GM12878 (cell line): ENCODE data around the gene CD300LG. TPM values are rescaled to one million over a fixed set of nuclear protein-coding genes. Genes with fewer than 3 reads are reported as not detected.

ENCODE experiments used
- ATAC-seq: fragments of 200-7000 bp; cut with Tn5 transposase; 3 replicates; pipeline ENCODE4 v1.9.1; 2020; ENCODE audit warnings: mild to moderate bottlenecking, moderate library complexity
- BruUV-seq: library from RNA; stranded (reverse); fragments of 400-500 nt; replicated peaks from 2 replicates; lab custom pipeline; 2021; lab: Mats Ljungman, UMichigan
- CTCF ChIA-PET: fragments of 300-600 bp; sonication (Branson Sonifier 250); formaldehyde crosslinking; extraction: SDS; loops from one replicate; lab custom pipeline; 2021; ENCODE audit warnings: inconsistent platforms; lab: Yijun Ruan, JAX
- POLR2A ChIA-PET: fragments of 350-600 bp; formaldehyde crosslinking; extraction: SDS; loops from one replicate; lab custom pipeline; 2021; ENCODE audit warnings: inconsistent platforms; lab: Charles Lee
- RAD21 ChIA-PET: fragments of 300-600 bp; sonication (Branson Sonifier 250); formaldehyde crosslinking; loops from one replicate; lab custom pipeline; 2023; ENCODE audit warnings: antibody characterized with exemption; ENCODE audit not compliant: unreplicated experiment; lab: Charles Lee
- SMC1A ChIA-PET: fragments of 300-600 bp; sonication (Branson Sonifier 250); formaldehyde crosslinking; loops from one replicate; lab custom pipeline; 2023; ENCODE audit not compliant: unreplicated experiment, uncharacterized antibody; lab: Charles Lee
- DNase-seq: peaks from one replicate; pipeline ENCODE4 v3.0.0-alpha.2; 2011; ENCODE audit warnings: low read depth, low spot score
- FAIRE-seq: peaks from 3 replicates; lab custom pipeline; 2011; peaks lifted over from hg19 to GRCh38; lab: Jason Lieb, UNC
- H2AFZ ChIP-seq: 2 replicates; pipeline ENCODE4 v1.6.0; 2011; ENCODE audit warnings: low read depth, low read length, control low read depth; ENCODE audit not compliant: control insufficient read depth
- H3K27ac ChIP-seq: 2 replicates; pipeline ENCODE4 v1.5.1; 2011; ENCODE audit warnings: control low read depth; ENCODE audit not compliant: control insufficient read depth, insufficient read depth
- H3K27me3 ChIP-seq, 2 experiments: replicated peaks in 1 of 2; 2 replicates each; pipeline versions ENCODE4 v1.6.0 to v1.6.1; 2011; ENCODE audit warnings: low read length in 1 of 2; ENCODE audit not compliant: control insufficient read depth in 2 of 2, insufficient read depth in 2 of 2
- H3K36me3 ChIP-seq, 2 experiments: 2 replicates each; pipeline ENCODE4 v1.5.1; 2011; ENCODE audit warnings: low read length in 1 of 2; ENCODE audit not compliant: control insufficient read depth in 2 of 2, insufficient read depth in 2 of 2
- H3K4me1 ChIP-seq: 2 replicates; pipeline ENCODE4 v1.6.1; 2011; ENCODE audit warnings: mild to moderate bottlenecking, low read length, moderate library complexity, mixed read lengths; ENCODE audit not compliant: control insufficient read depth, insufficient read depth
- H3K4me2 ChIP-seq: 2 replicates; pipeline ENCODE4 v1.6.0; 2011; ENCODE audit warnings: control low read depth; ENCODE audit not compliant: control insufficient read depth, insufficient read depth
- H3K4me3 ChIP-seq: fragments of 200-600 bp; sonication (generic); 2 replicates; pipeline ENCODE4 v1.5.1; 2016
- H3K79me2 ChIP-seq: 2 replicates; pipeline ENCODE4 v1.6.0; 2011; ENCODE audit warnings: low read length; ENCODE audit not compliant: control insufficient read depth, insufficient read depth
- H3K9ac ChIP-seq: 2 replicates; pipeline ENCODE4 v1.8.0; 2011; ENCODE audit warnings: low read length, control low read depth, mixed read lengths; ENCODE audit not compliant: control insufficient read depth, insufficient read depth
- H3K9me3 ChIP-seq: replicated peaks from 3 replicates; pipeline ENCODE4 v1.5.1; 2011; ENCODE audit warnings: mild to moderate bottlenecking, low read length; ENCODE audit not compliant: control insufficient read depth, insufficient read depth
- H4K20me1 ChIP-seq: 2 replicates; pipeline ENCODE4 v1.6.0; 2011; ENCODE audit not compliant: control insufficient read depth, insufficient read depth
- CEBPZ ChIP-seq: fragments of 150-350 bp; IDR thresholded peaks from 2 replicates; pipeline ENCODE4 v1.6.1; 2016; ENCODE audit warnings: low read depth, low read length
- ELK1 ChIP-seq: IDR thresholded peaks from 2 replicates; pipeline ENCODE4 v1.6.1; 2012; ENCODE audit warnings: low read depth, low read length, improper control_type of control experiment
- ESRRA ChIP-seq: IDR thresholded peaks from 2 replicates; pipeline ENCODE4 v1.6.1; 2012; ENCODE audit warnings: mild to moderate bottlenecking, low read length, improper control_type of control experiment
- NFIC ChIP-seq: IDR thresholded peaks from 2 replicates; pipeline ENCODE4 v1.6.1; 2012; ENCODE audit warnings: low read depth, mild to moderate bottlenecking, inconsistent platforms, low read length, moderate library complexity
- NR2C1 ChIP-seq: fragments of 450-650 bp; IDR thresholded peaks from 2 replicates; pipeline ENCODE4 v1.6.1; 2017; ENCODE audit warnings: antibody characterized with exemption, mild to moderate bottlenecking, moderate library complexity
- RELA ChIP-seq: fragments of 450-650 bp; IDR thresholded peaks from 2 replicates; pipeline ENCODE4 v1.8.0; 2014; ENCODE audit warnings: borderline replicate concordance; ENCODE audit not compliant: partially characterized antibody
- SREBF1 ChIP-seq: IDR thresholded peaks from 2 replicates; pipeline ENCODE4 v1.6.1; 2012; ENCODE audit warnings: mild to moderate bottlenecking, low read length
- WGBS: methylation state at CpG from one replicate; pipeline ENCODE4 v1.1.6; 2016; ENCODE audit warnings: low lambda C conversion rate; ENCODE audit not compliant: insufficient replicate concordance, insufficient coverage; ENCODE audit errors: missing lambda C conversion rate; 5-methylcytosine and 5-hydroxymethylcytosine counted together
- in situ Hi-C: fragments of 300-500 bp; cut with MboI; formaldehyde crosslinking; loops from 9 replicates; pipeline ENCODE4 v1.14.3; 2018; ENCODE audit warnings: mixed read lengths
- intact Hi-C: fragments of 100-400 bp; cut with micrococcal nuclease; formaldehyde crosslinking; loops from one replicate; pipeline ENCODE4 v1.14.2; 2022; ENCODE audit not compliant: unreplicated experiment
- polyA plus RNA-seq, 11 experiments: library from polyadenylated mRNA; depleted of rRNA in 4 of 11; unstranded in 6 of 11; stranded (reverse) in 5 of 11; fragments of >200 nt; fragmentation: Nextera tagmentation in 4 of 11; fragmentation: Illumina TruSeq in 1 of 11; extraction: Ambion mirVana in 4 of 11; extraction: Trizol in 1 of 11; gene quantifications; 1 replicate in 1 of 11; 2 replicates in 10 of 11; pipeline versions ENCODE4 v1.2.1 to v1.2.3, GENCODE V29; 2011 to 2016; ENCODE audit warnings: inconsistent platforms in 2 of 11, missing spikeins in 2 of 11, low read depth in 1 of 11
- total RNA-seq, 4 experiments: library from RNA; depleted of rRNA in 3 of 4; stranded (reverse); fragments of >200 nt in 3 of 4; fragmentation: Illumina TruSeq in 1 of 4; extraction: Trizol in 1 of 4; gene quantifications; 2 replicates each; pipeline versions ENCODE4 v1.2.1 to v1.2.3, GENCODE V29; 2013 to 2021
- TF ChIP-seq, protein P1 (sequence below): fragments of 450-650 bp; IDR thresholded peaks from 2 replicates; pipeline ENCODE4 v1.6.1; 2018; ENCODE audit warnings: borderline replicate concordance, mild to moderate bottlenecking; ENCODE audit not compliant: partially characterized antibody
- TF ChIP-seq, protein P2 (sequence below): fragments of 450-650 bp; conservative IDR thresholded peaks from 2 replicates; pipeline ENCODE4 v1.6.1; 2017; ENCODE audit warnings: mild to moderate bottlenecking, moderate library complexity

CD300LG gene
- total and polyA plus RNA-seq, 10 of the 15 experiments (the other 5 are each of a cell fraction or from before 2014, with no cell fraction given) = not detected

DNA sequence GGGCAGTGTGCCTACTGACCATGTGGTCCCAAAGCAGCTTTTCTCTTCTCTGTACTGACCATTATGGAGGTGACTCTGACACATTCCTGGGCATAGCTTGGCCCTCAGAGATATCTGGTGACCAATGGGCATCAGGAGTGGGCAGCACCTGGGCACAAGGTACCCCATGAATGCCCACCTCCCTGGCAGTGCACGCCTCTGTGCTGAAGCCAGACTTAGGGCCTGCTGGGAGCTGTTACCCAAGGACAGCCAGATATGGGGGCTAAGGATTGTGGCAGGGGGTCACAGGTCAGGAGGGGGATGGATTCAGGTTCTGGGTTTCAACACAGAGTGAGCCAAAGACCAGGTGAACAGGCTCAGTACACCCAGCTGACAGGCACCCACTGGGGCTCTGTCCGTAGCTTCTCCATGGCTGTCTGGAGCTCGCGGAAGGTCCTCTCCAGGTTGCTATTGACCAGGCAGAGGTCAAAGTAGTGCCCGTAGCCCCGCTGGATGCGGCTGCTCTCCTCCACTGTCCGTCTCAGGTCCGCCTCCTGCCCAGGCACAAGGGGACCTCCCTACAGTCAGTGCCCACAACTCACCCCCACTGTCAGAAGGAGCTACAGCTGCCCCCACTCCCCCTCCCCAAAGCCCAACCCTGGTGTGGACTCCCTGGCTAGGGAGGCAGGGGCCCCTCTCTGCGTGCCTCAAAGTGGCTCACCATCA, 30.6 kb downstream of the CD300LG start:
- no TSS peak for BruUV-seq
- H3K27ac ChIP-seq = no peak overlapping the region
- H3K9me3 ChIP-seq = no peaks in the 10 kb centered on the region
- POLR2A ChIA-PET = interaction anchor here (0.6 to 1.0 kb wide), 2 partner anchors 13 to 510 kb away, joined by 3 read pairs; no protein-coding TSS in a partner anchor
- CTCF ChIA-PET = interaction anchor here (0.6 to 2.6 kb wide), 25 partner anchors 9 to 491 kb away, joined by 3 to 10 read pairs (median 4); partner anchors contain the start of gene CD300LG
- no peak overlapping the region for H3K9ac ChIP-seq
- no peak overlapping the region for H3K4me3 ChIP-seq
- RAD21 ChIA-PET = interaction anchor here (0.6 kb wide), 1 partner anchor 291 kb away, joined by 3 read pairs; no protein-coding TSS in a partner anchor
- no peak overlapping the region for H2AFZ ChIP-seq
- H3K4me1 ChIP-seq = no peaks in the 10 kb centered on the region
- H4K20me1 ChIP-seq = no peaks in the 10 kb centered on the region
- FAIRE-seq = no peak
- no peak for ATAC-seq
- 44% methylated on average over 10 of the region's 10 CpGs for WGBS
- no peaks in the 10 kb centered on the region for H3K79me2 ChIP-seq
- DNase-seq = no peak
- no peaks in the 10 kb centered on the region for H3K27me3 ChIP-seq
- no peak overlapping the region for H3K4me2 ChIP-seq
- in situ Hi-C loops = no loop called here
- SMC1A ChIA-PET = interaction anchor here (0.5 to 1.4 kb wide), 2 partner anchors 10 to 265 kb away, joined by 3 to 4 read pairs; no protein-coding TSS in a partner anchor
- intact Hi-C loops = loop anchor here (10.0 kb wide), 1 partner anchor 117 kb away; no protein-coding TSS in a partner anchor
- no peaks in the 10 kb centered on the region for H3K36me3 ChIP-seq
- TF ChIP-seq RELA (no peak), NR2C1 (no peak), SREBF1 (no peak), ELK1 (no peak), ESRRA (no peak), NFIC (no peak), CEBPZ (no peak)
- TF ChIP-seq, protein P1, sequence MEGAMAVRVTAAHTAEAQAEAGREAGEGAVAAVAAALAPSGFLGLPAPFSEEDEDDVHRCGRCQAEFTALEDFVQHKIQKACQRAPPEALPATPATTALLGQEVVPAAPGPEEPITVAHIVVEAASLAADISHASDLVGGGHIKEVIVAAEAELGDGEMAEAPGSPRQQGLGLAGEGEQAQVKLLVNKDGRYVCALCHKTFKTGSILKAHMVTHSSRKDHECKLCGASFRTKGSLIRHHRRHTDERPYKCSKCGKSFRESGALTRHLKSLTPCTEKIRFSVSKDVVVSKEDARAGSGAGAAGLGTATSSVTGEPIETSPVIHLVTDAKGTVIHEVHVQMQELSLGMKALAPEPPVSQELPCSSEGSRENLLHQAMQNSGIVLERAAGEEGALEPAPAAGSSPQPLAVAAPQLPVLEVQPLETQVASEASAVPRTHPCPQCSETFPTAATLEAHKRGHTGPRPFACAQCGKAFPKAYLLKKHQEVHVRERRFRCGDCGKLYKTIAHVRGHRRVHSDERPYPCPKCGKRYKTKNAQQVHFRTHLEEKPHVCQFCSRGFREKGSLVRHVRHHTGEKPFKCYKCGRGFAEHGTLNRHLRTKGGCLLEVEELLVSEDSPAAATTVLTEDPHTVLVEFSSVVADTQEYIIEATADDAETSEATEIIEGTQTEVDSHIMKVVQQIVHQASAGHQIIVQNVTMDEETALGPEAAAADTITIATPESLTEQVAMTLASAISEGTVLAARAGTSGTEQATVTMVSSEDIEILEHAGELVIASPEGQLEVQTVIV = no peak
- TF ChIP-seq, protein P2, sequence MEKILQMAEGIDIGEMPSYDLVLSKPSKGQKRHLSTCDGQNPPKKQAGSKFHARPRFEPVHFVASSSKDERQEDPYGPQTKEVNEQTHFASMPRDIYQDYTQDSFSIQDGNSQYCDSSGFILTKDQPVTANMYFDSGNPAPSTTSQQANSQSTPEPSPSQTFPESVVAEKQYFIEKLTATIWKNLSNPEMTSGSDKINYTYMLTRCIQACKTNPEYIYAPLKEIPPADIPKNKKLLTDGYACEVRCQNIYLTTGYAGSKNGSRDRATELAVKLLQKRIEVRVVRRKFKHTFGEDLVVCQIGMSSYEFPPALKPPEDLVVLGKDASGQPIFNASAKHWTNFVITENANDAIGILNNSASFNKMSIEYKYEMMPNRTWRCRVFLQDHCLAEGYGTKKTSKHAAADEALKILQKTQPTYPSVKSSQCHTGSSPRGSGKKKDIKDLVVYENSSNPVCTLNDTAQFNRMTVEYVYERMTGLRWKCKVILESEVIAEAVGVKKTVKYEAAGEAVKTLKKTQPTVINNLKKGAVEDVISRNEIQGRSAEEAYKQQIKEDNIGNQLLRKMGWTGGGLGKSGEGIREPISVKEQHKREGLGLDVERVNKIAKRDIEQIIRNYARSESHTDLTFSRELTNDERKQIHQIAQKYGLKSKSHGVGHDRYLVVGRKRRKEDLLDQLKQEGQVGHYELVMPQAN = no peak
